ENCODE results near the gene PAX7. TPM values are rescaled to one million over a fixed set of nuclear protein-coding genes. Genes with fewer than 3 reads are reported as not detected.

The PAX7 gene
- total RNA-seq, 1 donor from 2014 or later = 1.4 TPM

GRCh38 chr1:18701183-18701582, 70.5 kb downstream of the PAX7 start:
- no peaks in the 10 kb centered on the region for H3K9me3 Mint-ChIP-seq (ENCODE audit: unreplicated experiment)
- H3K36me3 Mint-ChIP-seq (ENCODE audit: low read depth, unreplicated experiment) = no peaks in the 10 kb centered on the region
- H3K4me3 Mint-ChIP-seq (ENCODE audit: unreplicated experiment) = no peak overlapping the region
- no peaks in the 10 kb centered on the region for H3K4me1 Mint-ChIP-seq (ENCODE audit: unreplicated experiment)
- no peak overlapping the region for H3K27ac Mint-ChIP-seq (ENCODE audit: unreplicated experiment)
- no peak for DNase-seq (ENCODE audit: low spot score)
- no peak for TF ChIP-seq CTCF (IDR thresholded peaks at IDR 0.05; ENCODE audit: unreplicated experiment)
- peaks cover 2% of the 10 kb centered on the region for H3K27me3 Mint-ChIP-seq (ENCODE audit: unreplicated experiment)

DNA sequence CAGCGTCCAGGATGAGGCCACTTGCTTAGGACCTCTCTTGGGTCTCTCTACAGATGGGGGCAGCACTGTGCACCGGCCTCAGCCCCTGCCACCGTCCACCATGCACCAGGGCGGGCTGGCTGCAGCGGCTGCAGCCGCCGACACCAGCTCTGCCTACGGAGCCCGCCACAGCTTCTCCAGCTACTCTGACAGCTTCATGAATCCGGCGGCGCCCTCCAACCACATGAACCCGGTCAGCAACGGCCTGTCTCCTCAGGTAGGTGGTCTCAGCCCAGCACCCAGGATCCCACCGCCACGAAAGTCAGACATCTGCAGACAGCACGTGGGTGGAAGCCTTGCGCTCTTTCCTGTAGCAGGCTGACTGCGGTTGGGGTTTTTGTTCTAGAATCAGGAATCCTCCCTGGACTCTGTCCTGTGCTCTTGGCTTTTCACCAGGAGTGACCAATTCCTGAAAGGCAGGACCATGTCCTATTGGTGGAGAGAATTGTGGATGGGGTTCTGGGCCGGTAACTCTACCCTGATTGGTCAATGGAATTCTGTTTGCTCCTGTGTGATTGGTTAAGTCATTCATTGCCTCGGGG, 72.5 kb downstream of the PAX7 start:
- Mint-ChIP-seq H3K27ac (ENCODE audit: unreplicated experiment) (no peak overlapping the region), H3K27me3 (ENCODE audit: unreplicated experiment) (peaks cover 3% of the 10 kb centered on the region), H3K4me1 (ENCODE audit: unreplicated experiment) (no peaks in the 10 kb centered on the region), H3K36me3 (ENCODE audit: low read depth, unreplicated experiment) (no peaks in the 10 kb centered on the region), H3K9me3 (ENCODE audit: unreplicated experiment) (no peaks in the 10 kb centered on the region), H3K4me3 (ENCODE audit: unreplicated experiment) (no peak overlapping the region)
- no peak for DNase-seq (ENCODE audit: low spot score)
- TF ChIP-seq CTCF (IDR thresholded peaks at IDR 0.05; ENCODE audit: unreplicated experiment) = no peak

- Mint-ChIP-seq H3K27me3 (ENCODE audit: unreplicated experiment) (peaks cover 5% of the 10 kb centered on the region), H3K36me3 (ENCODE audit: low read depth, unreplicated experiment) (no peaks in the 10 kb centered on the region), H3K27ac (ENCODE audit: unreplicated experiment) (no peak overlapping the region), H3K4me1 (ENCODE audit: unreplicated experiment) (no peaks in the 10 kb centered on the region), H3K9me3 (ENCODE audit: unreplicated experiment) (no peaks in the 10 kb centered on the region), H3K4me3 (ENCODE audit: unreplicated experiment) (no peak overlapping the region)
- no peak for TF ChIP-seq CTCF (IDR thresholded peaks at IDR 0.05; ENCODE audit: unreplicated experiment)
- no peak for DNase-seq (ENCODE audit: low spot score)
Observed at GRCh38 chr1:18705811-18706210, 75.2 kb downstream of the PAX7 start.

DNA sequence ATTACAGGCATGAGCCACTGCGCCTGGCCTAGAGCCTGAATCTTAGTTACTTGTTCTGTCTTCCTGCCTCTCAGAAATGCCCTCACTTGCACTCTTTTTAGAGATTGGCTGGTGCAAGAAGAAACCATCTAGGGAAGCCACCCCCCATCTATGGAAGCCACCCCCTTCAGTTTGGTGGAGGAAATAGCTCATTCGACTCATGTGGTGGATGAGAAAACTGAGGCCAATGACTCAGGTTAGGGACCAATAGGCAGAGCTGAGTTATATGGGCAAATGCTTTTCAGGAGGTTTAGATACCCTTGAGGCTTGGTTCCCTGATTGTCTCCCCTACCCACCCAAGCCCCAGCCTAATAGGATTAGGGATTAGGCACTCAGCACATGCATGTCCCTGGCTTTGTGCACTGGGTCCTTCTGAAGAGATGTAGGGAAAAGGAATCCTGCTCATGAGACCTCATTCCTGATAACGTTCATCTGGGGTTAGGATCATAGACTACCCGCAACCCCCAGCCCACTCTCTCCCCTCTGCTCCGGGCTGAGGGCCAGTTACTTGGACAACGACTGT, 77.1 kb downstream of the PAX7 start:
- no peaks in the 10 kb centered on the region for H3K9me3 Mint-ChIP-seq (ENCODE audit: unreplicated experiment)
- peaks cover 7% of the 10 kb centered on the region for H3K27me3 Mint-ChIP-seq (ENCODE audit: unreplicated experiment)
- H3K4me1 Mint-ChIP-seq (ENCODE audit: unreplicated experiment) = no peaks in the 10 kb centered on the region
- DNase-seq (ENCODE audit: low spot score) = no peak
- no peaks in the 10 kb centered on the region for H3K36me3 Mint-ChIP-seq (ENCODE audit: low read depth, unreplicated experiment)
- H3K27ac Mint-ChIP-seq (ENCODE audit: unreplicated experiment) = no peak overlapping the region
- no peak for TF ChIP-seq CTCF (IDR thresholded peaks at IDR 0.05; ENCODE audit: unreplicated experiment)
- H3K4me3 Mint-ChIP-seq (ENCODE audit: unreplicated experiment) = no peak overlapping the region

- Mint-ChIP-seq H3K4me1 (ENCODE audit: unreplicated experiment) (peaks cover 5% of the 10 kb centered on the region), H3K36me3 (ENCODE audit: low read depth, unreplicated experiment) (no peaks in the 10 kb centered on the region), H3K4me3 (ENCODE audit: unreplicated experiment) (no peak overlapping the region), H3K9me3 (ENCODE audit: unreplicated experiment) (no peaks in the 10 kb centered on the region), H3K27ac (ENCODE audit: unreplicated experiment) (no peak overlapping the region), H3K27me3 (ENCODE audit: unreplicated experiment) (peaks cover 10% of the 10 kb centered on the region)
- no peak for DNase-seq (ENCODE audit: low spot score)
- no peak for TF ChIP-seq CTCF (IDR thresholded peaks at IDR 0.05; ENCODE audit: unreplicated experiment)
Observed at GRCh38 chr1:18710002-18710401, 79.4 kb downstream of the PAX7 start.
